NOMO-1 (cell line): ENCODE measurements around the gene ATG7.
A peak's percentile ranks its signal among the peaks of the same experiment; 100 is the strongest.
"Not testable (repeated sequence)": the region's sequence is repeated elsewhere in the genome, so short reads cannot be mapped to it uniquely, and the experiment has no call there.

Experiments
- DNase-seq, 2 experiments: peaks; one replicate each; lab custom pipeline; 2025; ENCODE audit not compliant: unreplicated experiment in 2 of 2; lab: John Stamatoyannopoulos, UW

The ATG7 gene

DNA sequence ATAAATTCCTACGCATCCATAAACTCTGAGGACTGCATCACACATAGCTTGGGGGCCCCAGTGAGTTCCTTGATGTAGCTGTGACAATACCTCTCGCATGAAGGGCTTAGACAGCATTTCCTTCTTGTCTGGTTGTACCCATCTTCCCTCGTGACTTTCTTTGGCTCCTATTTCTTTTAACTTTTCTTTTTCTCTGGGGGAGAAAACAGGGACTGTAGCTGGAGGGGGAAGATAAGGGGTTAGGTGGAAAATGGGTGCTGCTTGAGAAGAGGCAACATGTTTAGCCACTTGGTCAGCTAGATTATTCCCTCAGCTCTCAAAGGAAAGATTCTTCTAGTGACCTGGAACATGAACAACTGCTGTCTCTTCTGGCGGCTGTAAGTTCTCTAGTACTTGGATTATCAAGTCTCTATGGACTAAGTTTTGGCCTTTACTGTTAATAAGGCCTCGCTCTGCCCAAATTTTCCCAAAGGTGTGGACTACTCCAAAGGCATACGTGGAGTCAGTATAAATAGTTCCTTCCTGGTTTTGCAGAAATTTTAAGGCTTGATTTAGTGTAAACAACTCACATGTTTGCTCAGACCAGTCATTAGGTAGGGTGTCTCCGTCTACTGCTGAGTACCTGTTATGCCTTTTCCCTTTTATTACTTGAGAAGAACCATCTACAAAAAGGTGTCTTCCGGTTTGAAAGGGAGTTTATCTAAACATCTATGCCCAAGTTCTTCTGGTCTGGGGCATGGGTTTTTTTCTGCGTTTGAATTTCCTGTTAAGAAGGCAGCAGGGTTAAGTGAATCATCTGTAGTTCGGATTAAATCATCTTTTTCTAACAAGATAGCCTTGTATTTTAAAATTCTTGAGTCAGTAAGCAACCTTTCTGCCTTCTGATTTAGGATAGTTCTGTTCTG, 21.0 kb upstream of the ATG7 start:
- DNase-seq: no peak

DNA sequence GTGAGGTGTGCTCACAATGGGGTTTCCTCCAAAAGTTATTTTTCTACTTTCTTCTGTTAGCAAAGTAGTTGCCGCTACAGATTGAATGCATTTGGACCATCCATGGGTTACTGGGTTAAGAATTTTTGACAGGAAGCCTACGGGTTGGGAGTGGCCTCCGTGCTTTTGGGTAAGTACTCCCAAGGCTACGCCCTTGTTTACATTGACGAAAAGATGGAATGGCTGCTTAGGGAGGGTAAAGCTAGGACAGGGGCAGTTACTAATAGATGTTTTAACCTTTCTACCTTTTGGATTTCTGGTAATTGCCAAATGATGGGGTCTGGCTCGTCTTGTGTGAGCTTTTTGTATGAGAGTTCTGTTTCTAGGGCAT, 20.4 kb upstream of the ATG7 start:
- DNase-seq: no peak

- no peak for DNase-seq
These were observed 17.3 kb upstream of the ATG7 start for GRCh38 chr3:11254876-11255275.

GRCh38 chr3:11255537-11255936, 16.7 kb upstream of the ATG7 start:
- DNase-seq: not testable (repeated sequence)

DNA sequence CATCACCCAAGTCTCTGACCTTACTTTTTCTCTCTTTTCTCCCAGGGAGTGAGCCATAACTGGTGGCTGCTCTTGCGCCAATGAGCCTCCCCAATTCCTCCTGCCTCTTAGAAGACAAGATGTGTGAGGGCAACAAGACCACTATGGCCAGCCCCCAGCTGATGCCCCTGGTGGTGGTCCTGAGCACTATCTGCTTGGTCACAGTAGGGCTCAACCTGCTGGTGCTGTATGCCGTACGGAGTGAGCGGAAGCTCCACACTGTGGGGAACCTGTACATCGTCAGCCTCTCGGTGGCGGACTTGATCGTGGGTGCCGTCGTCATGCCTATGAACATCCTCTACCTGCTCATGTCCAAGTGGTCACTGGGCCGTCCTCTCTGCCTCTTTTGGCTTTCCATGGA, 13.2 kb upstream of the ATG7 start:
- DNase-seq: no peak

GRCh38 chr3:11260460-11260859, 11.7 kb upstream of the ATG7 start:
- no peak for DNase-seq

- no peak for DNase-seq
These were observed 3.2 kb upstream of the ATG7 start for GRCh38 chr3:11269007-11269406.

DNA sequence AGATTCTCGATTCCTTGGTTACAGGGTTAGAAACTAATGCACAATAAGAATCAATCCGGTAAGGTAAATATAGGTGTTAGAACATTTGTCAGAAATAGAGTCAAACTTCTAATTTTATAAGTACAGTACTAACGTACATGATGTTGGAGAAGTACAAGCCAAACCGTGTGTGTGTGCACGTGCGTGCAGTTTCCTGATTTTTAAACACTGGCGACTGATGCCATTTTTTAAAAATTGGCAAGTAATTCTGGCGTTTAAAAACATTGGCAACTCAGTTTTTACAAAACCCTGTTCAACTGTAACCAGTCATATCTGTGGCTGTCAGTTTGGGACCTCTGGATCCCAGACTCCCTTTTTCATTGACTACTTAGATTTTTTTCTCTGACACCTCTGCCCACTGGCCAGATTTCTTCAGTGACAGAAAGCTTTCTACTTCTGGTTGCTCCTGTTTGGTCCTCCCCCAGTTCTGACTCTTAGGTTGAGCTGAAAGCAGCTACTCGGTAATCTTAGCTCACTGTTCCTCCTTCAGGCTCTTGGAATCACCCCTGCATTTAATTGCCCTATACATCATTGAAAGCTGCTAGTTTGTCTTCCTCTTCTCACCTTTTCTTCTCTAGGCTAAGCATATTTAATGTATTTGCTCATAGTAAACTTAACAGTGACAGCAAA, 843 bp downstream of the ATG7 start:
- DNase-seq: peak; percentile 49 to 75

GRCh38 chr3:11273891-11274291, 1.7 kb downstream of the ATG7 start:
- peak; percentile 87 to 97 for DNase-seq

DNA sequence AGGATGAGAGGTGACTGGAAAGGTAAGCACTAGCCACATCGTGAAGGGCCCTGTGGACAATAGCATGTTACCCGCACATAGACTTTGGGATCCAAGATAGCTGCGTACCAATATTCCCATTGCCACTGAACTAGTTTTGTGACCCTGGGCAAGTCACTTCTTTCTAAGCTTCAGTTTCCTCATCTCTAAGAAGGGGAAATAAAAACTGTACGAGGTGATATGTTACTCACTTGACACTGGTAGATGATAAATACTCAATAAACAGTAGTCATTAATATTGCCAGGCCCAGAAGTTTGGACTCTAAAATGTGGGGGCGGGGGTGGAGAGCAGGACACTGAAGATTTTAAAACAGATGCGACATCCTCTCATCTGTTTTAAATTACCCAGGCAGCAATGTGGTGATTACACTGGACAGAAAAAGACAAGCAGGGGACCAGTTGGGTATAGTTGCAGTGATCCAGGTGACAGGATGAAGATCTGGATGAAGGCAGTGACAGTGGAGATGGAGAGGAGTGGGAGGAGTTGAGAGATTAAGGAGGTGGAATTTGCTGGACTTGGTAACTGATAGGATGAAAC, 2.5 kb downstream of the ATG7 start:
- no peak for DNase-seq

GRCh38 chr3:11275926-11276325, 3.7 kb downstream of the ATG7 start:
- no peak for DNase-seq

DNA sequence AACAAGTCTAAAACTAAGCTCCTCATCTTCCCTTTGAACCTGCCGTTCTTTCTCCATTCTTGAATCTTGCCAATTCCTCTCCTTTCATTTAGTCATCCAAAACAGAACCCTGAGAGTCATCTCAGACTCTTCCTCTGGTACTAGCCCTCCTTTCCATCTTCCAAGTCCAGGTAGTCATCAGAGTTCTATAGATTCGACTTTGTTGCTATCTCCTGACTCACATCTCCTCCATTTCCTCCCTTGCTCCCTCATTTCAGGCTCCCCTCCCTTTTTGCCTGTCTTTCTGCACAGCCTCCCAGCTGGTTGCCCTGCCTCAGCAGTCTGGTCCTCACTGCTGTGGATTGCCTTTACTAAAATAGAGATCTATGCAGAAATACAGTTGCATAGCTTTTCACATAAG, 4.7 kb downstream of the ATG7 start:
- DNase-seq: no peak

DNA sequence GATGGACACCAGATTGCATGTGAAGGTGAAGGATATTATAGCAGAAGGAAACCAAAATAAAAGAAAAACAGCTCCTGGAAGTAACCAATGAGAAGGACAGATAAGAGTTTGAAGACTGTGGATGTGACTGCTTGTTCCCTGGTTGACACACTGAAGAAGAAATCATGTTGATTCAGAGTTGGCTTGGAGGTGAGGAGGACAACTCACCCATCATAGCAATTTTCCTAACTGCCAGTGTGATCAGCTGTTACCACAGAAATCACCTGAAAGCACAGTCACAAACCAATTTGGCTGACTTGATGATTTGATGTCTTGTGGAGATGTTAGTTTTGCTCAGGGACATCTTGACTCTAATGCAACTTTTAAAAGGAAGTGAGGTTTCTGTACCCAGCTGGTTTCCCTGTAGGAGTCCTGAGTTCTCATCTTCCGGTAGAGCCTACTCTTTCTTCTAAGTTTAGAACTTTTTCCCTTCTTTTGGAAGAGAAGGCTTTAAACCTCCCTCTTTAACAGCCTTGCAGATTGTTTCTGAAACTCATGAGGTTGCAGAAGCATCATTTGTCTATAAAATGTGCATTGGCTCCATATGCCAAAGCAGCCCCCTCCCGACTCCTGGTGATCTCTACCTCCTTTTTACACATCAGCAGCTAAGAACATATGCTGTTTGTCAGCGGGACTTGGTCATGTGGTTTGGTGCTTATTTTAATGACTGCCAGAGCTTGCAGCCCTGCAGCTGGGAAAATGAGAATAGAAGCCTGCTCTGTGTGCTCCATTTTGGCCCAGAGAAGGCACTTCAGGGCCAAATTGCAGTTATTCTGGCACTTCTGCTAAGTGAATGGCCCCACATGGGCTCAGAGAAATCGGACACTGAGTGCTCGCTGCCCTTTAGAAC, 10.3 kb downstream of the ATG7 start:
- no peak for DNase-seq

DNA sequence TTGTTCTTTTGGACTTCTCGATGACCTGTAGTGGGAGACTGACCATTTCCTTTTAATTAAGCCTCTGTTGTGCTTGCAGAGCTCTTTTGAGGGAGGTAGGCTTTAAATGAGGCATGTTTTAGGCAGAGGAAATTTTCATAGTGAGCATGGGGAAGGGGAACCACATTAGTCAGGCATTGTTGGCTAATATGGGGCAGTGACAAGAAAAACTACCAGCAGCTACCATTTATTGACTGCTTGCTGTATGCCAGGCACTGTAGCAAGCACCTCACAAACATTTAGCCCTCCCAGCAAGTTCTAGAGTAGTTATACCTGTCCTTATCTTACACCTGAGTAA, 10.9 kb downstream of the ATG7 start:
- peak in 1 of 2 experiments; percentile 22 for DNase-seq

DNA sequence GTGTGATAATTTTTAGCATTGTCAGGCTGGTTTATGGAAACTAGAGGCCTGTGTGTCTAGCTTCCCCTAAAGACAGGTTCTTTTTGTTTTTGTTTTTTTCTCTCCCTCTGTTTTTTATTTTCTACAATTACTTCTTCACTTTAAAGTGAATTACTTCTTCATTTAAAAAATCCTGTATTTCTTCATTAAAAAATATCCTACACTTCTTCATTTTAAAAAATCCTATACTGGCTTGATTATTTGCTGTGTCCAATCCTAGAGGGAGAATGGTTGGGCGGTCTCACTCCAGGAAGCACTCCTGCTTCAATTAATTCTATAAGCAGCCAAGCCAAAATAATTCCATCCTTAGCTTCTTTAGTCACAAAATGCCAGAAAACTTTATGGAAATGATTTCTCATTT, 11.8 kb downstream of the ATG7 start:
- DNase-seq: no peak

DNA sequence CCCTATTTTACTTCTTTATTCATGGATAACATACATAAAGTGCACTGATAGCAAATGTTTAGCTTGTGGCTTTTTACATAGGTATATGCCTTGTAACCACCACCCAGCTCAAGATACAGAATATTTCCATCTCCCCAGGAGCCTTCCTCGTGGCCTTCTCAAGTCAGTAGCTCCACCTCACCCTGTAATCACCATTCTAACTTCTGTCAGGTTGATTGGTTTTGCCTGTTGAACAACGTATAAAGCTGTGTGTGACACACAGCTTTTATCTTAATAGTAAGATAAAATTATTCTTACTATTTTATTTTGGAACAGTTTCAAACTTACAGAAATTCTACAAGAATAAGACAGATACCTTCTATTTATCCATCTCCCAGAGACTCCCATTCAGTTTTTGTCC, 13.3 kb downstream of the ATG7 start:
- DNase-seq: no peak

DNA sequence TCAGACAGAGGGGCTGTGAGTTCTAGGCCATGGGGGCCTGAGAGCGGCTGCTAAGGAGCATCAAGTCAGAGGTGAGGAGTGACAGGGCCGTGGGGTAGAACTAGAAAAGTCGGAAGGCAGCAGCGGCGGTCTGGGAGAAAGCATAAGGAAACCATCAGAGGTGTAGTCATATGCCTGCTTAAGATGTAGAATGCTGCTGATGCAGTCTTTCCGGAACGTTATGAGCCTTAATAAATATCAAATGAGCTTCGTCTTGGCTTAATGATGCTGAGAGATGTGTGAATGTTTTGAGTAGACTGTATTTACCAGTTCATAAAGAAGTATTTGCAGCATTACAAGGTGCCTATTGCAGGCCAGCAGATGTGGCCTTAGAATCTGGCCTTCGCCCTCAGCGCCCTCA, 15.2 kb downstream of the ATG7 start:
- DNase-seq: no peak

GRCh38 chr3:11288021-11288491, 15.9 kb downstream of the ATG7 start:
- no peak for DNase-seq

- peak; percentile 70 to 95 for DNase-seq
These were observed 16.8 kb downstream of the ATG7 start for GRCh38 chr3:11288786-11289637.

GRCh38 chr3:11289864-11290263, 17.7 kb downstream of the ATG7 start:
- no peak for DNase-seq
